Vagina (tissue), 2 donors: Measurements from ENCODE around the gene IL1RL1. TPM values are rescaled to one million over a fixed set of nuclear protein-coding genes. Genes with fewer than 3 reads are reported as not detected.

Experiments
- DNase-seq, 2 donors: peaks; one replicate each; pipeline ENCODE4 v3.0.0-alpha.2; 2017; ENCODE audit errors: extremely low spot score in 2 of 2
- H3K27ac ChIP-seq: fragments of 200-600 bp; sonication (generic); one replicate; pipeline ENCODE4 v1.5.1; 2019
- H3K27me3 ChIP-seq: fragments of 200-600 bp; sonication (generic); one replicate; pipeline ENCODE4 v1.5.1; 2019
- H3K36me3 ChIP-seq, 2 donors: fragments of 200-600 bp; sonication (generic); one replicate each; pipeline ENCODE4 v1.5.1; 2017 to 2019
- H3K4me1 ChIP-seq: fragments of 200-600 bp; sonication (generic); one replicate; pipeline ENCODE4 v1.5.1; 2019
- H3K4me3 ChIP-seq, 2 donors: fragments of 200-600 bp; sonication (generic); 1 replicate in 1 of 2; 2 replicates in 1 of 2; pipeline ENCODE4 v1.5.1; 2016 to 2019
- H3K9me3 ChIP-seq: fragments of 200-600 bp; sonication (generic); one replicate; pipeline ENCODE4 v1.5.1; 2019
- POLR2A ChIP-seq, 2 donors: fragments of 450-650 bp; IDR thresholded peaks; one replicate each; pipeline ENCODE4 v1.6.1; 2017; ENCODE audit warnings: antibody characterized with exemption in 2 of 2, mild to moderate bottlenecking in 2 of 2, moderate library complexity in 2 of 2
- POLR2AphosphoS5 ChIP-seq, 2 donors: sonication (generic); formaldehyde crosslinking; IDR thresholded peaks; one replicate each; pipeline ENCODE4 v1.9.0; 2017; ENCODE audit warnings: antibody characterized with exemption in 2 of 2, mild to moderate bottlenecking in 2 of 2, low read depth in 1 of 2; ENCODE audit not compliant: insufficient read depth in 1 of 2
- intact Hi-C: fragments of 100-400 bp; cut with DNase I; formaldehyde crosslinking; loops from one replicate; pipeline ENCODE4 v1.15.1; 2023
- total RNA-seq: library from RNA; depleted of rRNA; stranded (reverse); fragments of >200 nt; gene quantifications from one replicate; pipeline ENCODE4 v1.2.3, GENCODE V29; 2016
- TF ChIP-seq, protein P1 (sequence below), 3 experiments: fragments of 450-650 bp in 2 of 3; fragments of 200-600 bp in 1 of 3; sonication (generic) in 1 of 3; IDR thresholded peaks; one replicate each; pipeline ENCODE4 v1.5.1; 2017 to 2019; ENCODE audit warnings: antibody characterized with exemption in 3 of 3, mild to moderate bottlenecking in 2 of 3, moderate library complexity in 2 of 3

IL1RL1 gene
- total RNA-seq, 1 donor from 2014 or later, result 10.6 TPM

DNA sequence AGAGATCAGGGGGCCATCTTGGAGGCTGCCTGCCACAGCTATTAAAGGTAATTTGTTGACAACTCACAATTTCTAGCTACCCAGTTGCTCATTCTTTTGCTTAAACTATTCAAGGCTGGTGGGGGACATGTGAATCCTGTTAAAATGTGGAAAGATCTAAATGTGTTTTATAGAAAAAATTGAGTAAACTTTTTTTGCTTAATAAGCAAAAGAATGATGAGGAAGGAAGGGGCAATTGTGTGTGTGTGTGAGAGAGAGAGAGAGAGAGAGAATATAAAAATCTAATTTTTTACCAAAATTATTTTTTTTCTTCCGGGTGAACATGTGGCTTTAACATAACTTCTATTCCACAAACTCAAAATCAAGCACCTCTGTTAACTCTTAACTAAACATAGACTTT lies 5.2 kb upstream of the IL1RL1 start:
- no peak for TF ChIP-seq POLR2AphosphoS5 (IDR thresholded peaks at IDR 0.05; ENCODE audit: insufficient read depth in 1 of 2, low read depth in 1 of 2)
- no peak for TF ChIP-seq POLR2A (IDR thresholded peaks at IDR 0.05)
- TF ChIP-seq, protein P1, sequence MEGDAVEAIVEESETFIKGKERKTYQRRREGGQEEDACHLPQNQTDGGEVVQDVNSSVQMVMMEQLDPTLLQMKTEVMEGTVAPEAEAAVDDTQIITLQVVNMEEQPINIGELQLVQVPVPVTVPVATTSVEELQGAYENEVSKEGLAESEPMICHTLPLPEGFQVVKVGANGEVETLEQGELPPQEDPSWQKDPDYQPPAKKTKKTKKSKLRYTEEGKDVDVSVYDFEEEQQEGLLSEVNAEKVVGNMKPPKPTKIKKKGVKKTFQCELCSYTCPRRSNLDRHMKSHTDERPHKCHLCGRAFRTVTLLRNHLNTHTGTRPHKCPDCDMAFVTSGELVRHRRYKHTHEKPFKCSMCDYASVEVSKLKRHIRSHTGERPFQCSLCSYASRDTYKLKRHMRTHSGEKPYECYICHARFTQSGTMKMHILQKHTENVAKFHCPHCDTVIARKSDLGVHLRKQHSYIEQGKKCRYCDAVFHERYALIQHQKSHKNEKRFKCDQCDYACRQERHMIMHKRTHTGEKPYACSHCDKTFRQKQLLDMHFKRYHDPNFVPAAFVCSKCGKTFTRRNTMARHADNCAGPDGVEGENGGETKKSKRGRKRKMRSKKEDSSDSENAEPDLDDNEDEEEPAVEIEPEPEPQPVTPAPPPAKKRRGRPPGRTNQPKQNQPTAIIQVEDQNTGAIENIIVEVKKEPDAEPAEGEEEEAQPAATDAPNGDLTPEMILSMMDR (IDR thresholded peaks at IDR 0.05), result no peak
- no peak overlapping the region for H3K27ac ChIP-seq
- no peak for DNase-seq
- no peak overlapping the region for H3K4me3 ChIP-seq
- H3K27me3 ChIP-seq, result no peaks in the 10 kb centered on the region
- no peaks in the 10 kb centered on the region for H3K4me1 ChIP-seq
- no peaks in the 10 kb centered on the region for H3K36me3 ChIP-seq
- no peaks in the 10 kb centered on the region for H3K9me3 ChIP-seq
- intact Hi-C loops, result no loop called here

DNA sequence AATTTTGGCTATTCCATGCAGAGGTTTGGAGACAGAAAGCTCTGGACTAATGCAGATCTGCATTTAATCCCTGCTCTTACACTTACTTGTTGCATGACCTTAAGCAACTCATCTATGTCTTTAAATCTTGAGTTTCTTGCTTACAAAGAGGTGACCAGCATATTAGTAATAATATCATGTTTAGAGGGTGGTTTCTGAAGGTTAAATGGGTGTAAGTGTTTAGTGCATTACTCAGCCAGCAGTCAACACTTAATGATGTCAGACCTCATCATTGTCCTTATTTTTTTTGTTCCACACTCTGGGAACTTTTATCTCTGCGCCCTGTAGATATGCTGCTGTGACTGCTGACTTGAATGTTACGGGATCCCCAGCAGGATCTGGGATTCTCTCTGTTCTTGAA lies 1.7 kb downstream of the IL1RL1 start:
- no peaks in the 10 kb centered on the region for H3K4me1 ChIP-seq
- no peak for DNase-seq
- H3K27ac ChIP-seq, result no peak overlapping the region
- no peak overlapping the region for H3K4me3 ChIP-seq
- H3K9me3 ChIP-seq, result no peaks in the 10 kb centered on the region
- intact Hi-C loops, result no loop called here
- H3K27me3 ChIP-seq, result no peaks in the 10 kb centered on the region
- no peak for TF ChIP-seq POLR2A (IDR thresholded peaks at IDR 0.05)
- no peak for TF ChIP-seq POLR2AphosphoS5 (IDR thresholded peaks at IDR 0.05; ENCODE audit: insufficient read depth in 1 of 2, low read depth in 1 of 2)
- TF ChIP-seq, protein P1 (IDR thresholded peaks at IDR 0.05), result no peak
- H3K36me3 ChIP-seq, result no peaks in the 10 kb centered on the region

DNA sequence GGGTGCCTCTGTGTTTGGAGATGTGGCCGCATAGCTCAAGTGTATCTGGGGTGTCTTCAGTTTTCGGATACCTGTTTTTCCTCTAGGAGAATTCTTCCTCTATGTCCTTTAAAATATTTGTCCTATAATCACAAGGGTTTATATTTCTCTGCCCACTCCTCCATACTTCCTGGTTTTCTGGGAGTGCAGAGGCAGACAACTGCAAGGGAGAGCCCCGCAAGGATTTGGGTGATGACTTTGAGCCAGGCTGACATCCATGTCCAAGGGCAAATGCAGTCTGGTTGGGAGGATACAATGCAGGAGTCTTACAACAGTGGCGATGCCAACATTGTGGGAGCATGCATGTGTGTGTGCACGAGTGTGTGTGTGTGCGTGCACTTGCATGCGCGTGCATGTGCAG lies 2.1 kb downstream of the IL1RL1 start:
- H3K4me1 ChIP-seq, result no peaks in the 10 kb centered on the region
- DNase-seq, result no peak
- H3K27ac ChIP-seq, result no peak overlapping the region
- H3K4me3 ChIP-seq, result no peak overlapping the region
- intact Hi-C loops, result no loop called here
- H3K36me3 ChIP-seq, result no peaks in the 10 kb centered on the region
- H3K9me3 ChIP-seq, result no peaks in the 10 kb centered on the region
- no peaks in the 10 kb centered on the region for H3K27me3 ChIP-seq
- TF ChIP-seq POLR2A (IDR thresholded peaks at IDR 0.05) (no peak), POLR2AphosphoS5 (IDR thresholded peaks at IDR 0.05; ENCODE audit: insufficient read depth in 1 of 2, low read depth in 1 of 2) (no peak)
- TF ChIP-seq, protein P1 (IDR thresholded peaks at IDR 0.05), result no peak

DNA sequence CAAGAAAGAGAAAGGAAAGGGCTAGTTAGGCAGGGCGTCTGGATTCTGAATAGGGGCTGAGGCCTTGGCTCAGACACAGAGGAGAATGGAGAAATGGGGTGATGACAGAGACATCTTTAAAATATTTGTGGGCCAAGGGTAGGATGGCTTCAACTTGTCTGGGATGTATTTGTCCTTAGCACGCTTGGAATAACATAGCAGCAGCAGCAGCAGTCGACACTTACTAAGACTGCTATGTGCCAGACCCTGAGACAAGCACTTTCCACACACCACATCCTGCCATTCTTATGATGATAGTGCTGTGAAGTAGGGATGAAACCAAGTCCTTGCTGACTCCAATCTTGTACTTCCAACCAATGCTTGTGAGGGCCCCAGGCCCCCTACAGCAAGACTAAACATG lies 2.6 kb downstream of the IL1RL1 start:
- Histone ChIP-seq H3K4me3 (no peak overlapping the region), H3K27me3 (no peaks in the 10 kb centered on the region), H3K4me1 (no peaks in the 10 kb centered on the region), H3K27ac (no peak overlapping the region), H3K36me3 (no peaks in the 10 kb centered on the region), H3K9me3 (no peaks in the 10 kb centered on the region)
- TF ChIP-seq, protein P1 (IDR thresholded peaks at IDR 0.05), result no peak
- TF ChIP-seq POLR2AphosphoS5 (IDR thresholded peaks at IDR 0.05; ENCODE audit: insufficient read depth in 1 of 2, low read depth in 1 of 2) (no peak), POLR2A (IDR thresholded peaks at IDR 0.05) (no peak)
- DNase-seq, result no peak
- intact Hi-C loops, result no loop called here

DNA sequence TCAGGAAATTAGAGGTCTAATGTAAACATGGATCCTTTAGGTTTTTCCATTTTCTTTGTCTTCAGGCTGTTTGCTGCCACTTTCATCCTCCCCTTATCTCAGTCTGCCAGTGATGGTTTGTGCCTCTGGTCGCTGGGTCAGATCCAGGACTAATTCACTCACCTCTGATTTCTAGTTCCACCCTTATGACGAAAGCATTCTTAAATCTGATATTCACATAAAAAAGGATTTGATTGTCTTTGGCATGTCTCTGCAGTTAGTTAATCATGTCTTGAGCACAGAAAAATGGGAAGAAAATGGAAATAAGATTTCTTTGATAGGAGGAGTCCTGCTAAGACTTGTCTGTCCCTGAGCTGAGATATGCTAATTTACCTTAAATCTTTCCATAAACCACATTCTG lies 4.6 kb downstream of the IL1RL1 start:
- H3K4me1 ChIP-seq, result no peaks in the 10 kb centered on the region
- no peaks in the 10 kb centered on the region for H3K27me3 ChIP-seq
- intact Hi-C loops, result no loop called here
- H3K36me3 ChIP-seq, result no peaks in the 10 kb centered on the region
- H3K27ac ChIP-seq, result no peak overlapping the region
- H3K4me3 ChIP-seq, result no peak overlapping the region
- no peak for DNase-seq
- H3K9me3 ChIP-seq, result no peaks in the 10 kb centered on the region
- TF ChIP-seq POLR2A (IDR thresholded peaks at IDR 0.05), result no peak
- TF ChIP-seq, protein P1 (IDR thresholded peaks at IDR 0.05), result no peak
- TF ChIP-seq POLR2AphosphoS5 (IDR thresholded peaks at IDR 0.05; ENCODE audit: insufficient read depth in 1 of 2, low read depth in 1 of 2), result no peak
